Stimulated activated CD8-positive, alpha-beta memory T cell treated with anti-CD3 and anti-CD28 coated beads, Interleukin-2, amount 100 ng/mL, for 1 hour (primary cell): ENCODE results near the gene COL2A1.

Experiments
- DNase-seq, 2 donors: peaks; one replicate each; pipeline ENCODE4 v3.0.0-alpha.2; 2020; ENCODE audit warnings: low read depth in 2 of 2

The COL2A1 gene

DNA sequence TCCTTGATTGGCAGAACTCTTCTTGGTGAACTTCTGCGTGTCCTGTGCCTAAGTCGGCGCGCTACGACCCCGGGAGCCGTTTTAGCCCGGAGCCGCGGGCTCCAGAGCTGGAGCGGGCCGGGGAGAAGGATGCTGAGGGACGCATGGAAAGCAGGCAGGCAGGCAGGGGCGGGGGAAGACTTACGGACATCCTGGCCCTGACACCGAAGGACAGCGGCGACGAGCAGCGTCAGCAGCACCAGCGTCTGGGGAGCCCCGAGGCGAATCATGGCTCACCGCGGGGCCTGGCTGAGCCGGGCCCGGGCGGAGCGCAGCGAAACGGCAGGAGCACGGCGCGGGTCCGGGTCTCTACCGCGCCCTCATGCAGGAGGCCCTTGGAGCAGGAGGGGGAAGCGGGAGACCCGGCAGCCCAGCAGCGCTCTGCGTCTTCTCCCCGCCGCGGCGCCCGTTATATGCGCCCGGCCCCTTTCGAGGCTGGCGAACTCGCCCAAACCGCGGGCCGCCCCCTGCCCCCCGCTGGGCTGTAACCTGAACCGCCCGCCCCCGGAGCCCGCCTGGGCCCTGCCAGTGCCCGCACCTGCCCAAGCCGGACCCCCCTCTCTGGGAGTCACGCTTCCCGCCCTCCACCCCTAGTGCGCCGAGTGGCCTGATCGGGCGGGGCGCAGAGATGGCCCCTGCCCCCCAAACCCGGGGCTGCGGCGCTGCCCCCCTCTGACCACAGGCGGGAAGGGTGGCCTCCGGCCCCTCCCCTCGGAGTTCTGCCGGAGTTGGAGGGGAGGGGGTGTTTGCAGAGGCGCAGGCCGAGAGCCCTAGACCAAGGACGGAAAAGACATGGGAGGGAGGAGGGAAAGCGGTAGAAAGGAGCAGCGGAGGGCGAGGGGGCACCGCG, at the start of gene COL2A1:
Gene COL2A1 (minus strand): TSS at position 424 of the 889 bp plus-strand sequence. CDS start 155 bp downstream, at position 269.
- DNase-seq: no peak

DNA sequence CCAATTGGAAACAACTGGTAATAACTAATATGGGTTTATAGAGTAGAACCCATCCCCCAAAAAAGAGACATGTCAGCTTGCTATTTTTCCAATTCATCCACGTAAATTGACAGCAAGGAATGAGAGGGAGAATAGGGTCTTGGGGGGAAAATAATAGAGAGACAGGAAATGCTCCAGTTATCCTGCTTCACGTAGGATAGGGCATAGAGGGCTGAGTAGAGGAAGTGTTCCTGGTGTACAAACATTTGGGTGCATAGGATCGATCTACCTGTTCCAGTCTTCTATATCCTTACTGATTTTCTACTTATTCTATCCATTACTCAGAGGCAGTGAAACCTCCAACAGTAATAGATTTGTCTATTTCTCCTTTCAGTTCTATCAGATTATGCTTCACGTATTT, 49.6 kb upstream of the COL2A1 start:
- no peak for DNase-seq

DNA sequence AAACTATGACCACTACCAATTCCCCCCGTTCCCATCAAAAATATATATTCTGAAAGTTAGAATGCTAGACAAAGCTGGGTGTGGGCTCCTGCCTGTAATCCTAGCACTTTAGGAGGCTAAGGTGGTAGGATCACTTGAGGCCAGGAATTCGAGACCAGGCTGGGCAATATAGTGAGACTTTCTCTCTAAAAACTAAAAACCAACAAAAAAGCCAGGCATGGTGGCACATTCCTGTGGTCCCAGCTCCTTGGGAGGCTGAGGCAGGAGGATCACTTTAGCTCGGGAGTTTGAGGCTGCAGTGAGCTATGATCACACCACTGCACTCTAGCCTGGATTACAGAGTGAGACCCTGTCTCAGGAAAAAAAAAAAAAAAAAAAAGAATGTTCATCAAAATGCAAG, 48.8 kb upstream of the COL2A1 start:
- no peak for DNase-seq

DNA sequence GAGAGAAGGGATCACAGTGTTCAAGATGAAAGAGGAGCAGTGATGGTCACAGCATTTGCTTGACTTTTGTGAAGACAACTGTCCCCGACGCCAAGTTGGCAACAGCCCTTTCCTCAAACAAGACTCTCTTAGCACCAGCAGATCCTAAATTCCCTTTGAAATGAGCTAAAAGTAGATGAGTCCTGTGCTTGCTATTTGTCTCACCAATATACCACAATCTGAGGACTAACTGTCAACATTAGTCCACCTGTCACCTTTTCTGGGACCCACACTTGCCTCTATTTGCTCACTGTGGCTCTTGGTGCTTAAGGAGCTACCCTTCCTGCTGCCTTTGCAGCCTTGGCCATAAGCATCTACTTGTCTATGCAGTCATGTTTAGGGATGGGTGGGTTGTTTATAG, 47.4 kb upstream of the COL2A1 start:
- DNase-seq: no peak

DNA sequence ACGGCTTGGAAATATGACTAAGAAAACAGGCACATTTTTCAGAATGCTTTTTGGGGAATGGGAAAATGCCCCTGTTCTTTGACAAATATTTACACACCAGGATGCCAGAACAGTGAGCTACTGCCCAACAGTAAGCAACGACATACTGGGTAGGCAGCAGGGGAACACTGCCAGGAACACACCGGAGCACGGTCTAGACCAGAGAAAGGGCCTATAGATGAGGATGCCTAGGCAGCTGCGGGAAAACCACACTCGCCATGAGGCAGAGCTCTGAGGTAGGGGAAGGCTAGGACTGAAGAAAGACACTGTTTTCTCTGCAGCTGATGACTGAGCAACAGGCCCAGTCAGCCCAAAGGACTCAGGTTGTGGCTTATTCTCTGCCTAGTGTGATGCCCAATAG, 45.9 kb upstream of the COL2A1 start:
- DNase-seq: no peak

DNA sequence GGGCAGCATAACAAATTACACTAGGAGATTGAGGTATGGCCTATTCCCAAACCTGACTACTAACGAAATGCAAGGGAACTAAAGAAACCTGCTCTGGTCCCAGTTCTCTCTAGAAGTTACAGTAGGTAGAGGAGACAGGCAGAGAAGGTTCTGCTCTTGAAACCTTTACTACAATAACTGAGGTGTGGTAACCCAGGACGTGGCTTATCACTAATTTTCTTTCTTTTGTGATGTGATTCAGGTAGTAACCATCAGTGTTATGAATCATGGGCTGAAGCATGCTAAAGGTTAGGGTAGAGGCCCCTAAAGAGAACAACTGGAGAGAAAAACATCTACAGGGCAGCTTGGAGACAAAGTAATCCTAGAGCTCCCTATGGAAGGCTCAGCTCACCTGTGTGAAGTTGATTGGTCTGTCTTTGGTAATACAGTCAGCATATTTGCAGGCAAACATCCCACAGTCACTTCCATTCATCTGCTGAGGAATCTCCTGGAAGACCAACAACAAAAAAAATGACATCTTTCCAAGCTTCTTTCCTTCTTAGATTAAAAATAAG, 41.8 kb upstream of the COL2A1 start:
- DNase-seq: no peak

DNA sequence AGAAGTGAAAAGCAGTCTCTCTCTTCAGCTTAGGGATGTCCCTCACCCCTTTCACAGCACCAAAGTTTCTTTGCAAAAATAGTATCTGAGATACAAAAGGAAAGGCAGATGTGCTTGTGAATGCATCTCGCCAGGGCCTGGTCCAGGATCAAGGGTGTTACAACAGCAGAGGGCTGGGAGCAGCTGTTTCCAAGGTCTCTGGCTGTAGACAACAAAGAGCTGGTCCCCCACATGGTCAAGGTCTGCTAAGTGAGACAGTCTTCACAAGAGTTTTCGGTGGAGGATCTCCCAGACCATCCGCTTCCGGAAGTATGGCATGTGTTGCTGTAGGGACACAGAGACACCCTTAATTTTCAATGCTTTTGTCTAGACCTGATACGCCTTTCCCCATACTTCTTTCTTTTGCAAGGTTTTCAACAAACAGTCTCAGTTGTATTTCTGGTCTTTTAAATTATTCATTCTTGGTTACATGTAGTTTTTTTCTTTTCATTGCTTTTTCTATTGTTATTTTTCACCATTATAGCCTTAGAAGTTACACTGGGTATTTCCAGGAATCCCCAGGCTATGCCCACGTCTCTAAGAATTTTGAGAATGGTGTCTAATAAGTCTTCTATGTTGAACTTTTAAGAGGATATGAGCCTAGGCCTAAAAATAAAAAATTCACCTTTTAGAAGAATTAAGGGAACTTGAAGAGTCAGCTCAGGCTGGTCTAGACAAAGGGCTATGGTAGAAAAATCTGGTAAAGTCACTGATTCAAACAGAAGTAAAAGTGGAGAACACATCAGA, 41.0 kb upstream of the COL2A1 start:
- DNase-seq: no peak

DNA sequence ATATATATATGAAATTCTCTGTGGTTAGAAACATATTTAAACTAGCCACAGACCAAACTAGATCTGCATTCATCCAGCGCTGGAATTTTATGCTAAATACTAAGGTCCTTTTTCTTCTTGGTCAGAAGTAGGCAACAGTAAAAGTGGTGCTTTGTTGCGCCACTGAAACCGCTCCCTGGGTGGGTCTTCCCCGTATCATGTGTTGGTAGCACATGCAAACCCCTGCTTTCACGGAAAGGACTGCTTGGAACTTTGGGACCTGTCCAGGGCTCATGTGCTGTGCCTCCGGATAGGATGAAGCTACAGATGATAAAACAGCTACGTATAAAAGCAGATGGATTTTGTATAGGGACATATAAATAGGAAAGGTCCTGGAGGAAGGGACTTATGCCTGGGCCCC, 40.1 kb upstream of the COL2A1 start:
- DNase-seq: no peak

DNA sequence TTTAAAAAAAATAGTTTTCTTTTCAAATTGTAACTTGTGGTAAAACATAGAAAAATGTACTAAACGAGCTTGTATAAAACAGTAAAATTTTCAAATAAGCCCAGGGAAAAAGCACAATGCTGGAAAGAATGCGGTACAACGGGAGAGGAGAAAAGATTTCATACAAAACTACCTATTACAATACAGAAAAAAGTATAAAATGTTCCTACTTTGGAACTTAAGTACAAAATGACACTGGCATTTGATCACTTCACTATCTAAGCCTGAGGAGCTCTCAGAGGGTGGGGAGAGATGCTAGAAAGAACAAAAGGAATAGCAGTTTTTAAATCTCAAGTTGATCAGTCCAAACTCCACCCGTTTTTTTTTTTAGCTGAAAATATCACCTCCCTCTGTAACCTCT, 39.5 kb upstream of the COL2A1 start:
- no peak for DNase-seq

DNA sequence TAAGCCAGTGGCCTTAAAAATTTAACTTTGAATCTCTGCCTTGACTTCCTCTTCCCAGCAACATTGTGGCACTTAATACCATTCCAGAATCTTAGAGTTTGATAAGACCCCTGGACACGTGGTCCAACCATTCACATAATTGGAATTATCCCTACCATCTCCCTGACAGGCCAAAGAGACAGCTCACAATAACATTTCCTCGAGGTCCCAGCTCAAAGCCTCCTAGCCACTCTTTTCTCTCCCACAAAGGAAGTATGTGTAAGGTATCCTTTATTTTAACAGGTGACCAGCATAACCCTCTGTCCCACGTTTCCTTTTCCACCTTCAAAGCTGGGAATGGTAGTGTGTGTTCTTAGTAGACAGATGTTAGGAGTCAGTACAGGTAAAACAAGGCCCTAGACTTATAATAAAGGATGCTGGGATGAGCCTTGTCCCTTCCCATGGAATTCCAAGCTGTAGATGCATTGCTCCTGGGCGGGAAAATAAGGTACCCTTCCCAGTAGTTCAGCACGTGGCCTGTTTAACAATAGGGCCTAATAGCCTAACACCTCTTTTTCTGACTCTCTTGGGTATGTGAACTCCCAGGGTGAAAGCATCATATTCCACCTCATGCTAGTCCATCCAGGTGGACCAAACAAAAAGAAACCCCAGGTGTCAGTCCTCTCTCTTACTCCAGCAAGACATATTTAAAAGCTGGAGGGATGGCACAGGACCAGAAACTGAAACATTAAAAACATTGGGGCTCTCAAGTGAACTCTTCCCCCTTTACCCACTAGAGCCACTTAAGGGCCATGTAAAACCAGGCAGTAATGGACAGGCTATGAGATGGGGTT, 37.5 kb upstream of the COL2A1 start:
- DNase-seq: no peak

DNA sequence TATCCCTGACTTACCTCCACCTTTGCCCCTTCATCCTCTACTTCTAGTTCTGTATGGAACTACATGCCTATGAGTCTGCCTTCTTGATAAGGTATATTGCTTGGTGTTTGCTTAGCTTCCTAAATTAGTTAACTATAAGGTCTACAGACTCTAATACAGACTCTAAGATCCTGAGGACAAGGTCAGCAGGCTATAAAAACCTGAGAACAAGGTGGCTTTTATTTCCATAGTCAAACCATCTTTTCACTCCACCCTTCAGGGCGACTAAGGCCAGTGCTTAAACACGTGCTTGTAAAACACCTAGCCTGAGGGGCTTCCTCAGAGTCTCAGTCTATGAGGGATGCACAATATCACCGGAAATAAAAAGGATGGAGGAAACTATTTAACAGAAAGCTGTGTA, 36.1 kb upstream of the COL2A1 start:
- no peak for DNase-seq

DNA sequence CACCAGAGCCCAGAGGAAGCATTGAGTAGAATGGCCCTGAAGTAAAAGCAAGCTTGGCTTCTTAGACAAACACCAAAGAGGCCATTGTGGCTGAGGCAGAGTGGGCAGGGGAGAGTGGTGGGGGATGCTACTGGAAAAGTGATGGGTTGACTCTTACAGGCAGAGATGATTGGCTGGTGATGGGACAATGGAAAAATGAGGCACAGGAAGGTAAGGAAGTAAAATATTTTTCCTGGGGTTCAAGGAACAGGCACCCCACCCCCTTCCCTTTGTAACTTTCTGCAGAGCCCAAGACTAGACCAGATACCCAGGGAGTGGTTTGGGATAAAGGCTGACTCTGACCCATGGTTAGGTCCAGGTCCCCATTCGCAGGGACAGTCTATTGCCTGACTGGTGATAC, 34.9 kb upstream of the COL2A1 start:
- DNase-seq: no peak

DNA sequence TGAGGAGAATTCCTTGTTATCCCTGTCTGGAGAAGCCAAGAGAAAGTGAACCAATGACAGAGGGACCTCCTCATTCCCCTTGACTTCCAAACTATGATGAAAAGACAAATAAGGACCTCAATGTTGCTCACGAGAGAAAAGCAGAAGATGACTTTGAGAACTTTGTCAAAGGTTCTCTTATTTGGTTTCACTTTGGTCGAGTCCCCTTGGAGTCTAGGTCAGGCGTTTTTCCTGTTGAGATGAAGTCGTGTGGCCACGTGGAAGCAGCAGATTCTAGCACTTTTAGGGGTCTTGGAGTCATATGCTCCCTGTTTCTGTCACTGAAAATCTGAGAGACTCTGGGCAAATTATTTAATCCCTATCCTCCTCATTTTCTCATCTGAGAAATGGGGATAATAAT, 33.8 kb upstream of the COL2A1 start:
- no peak for DNase-seq

DNA sequence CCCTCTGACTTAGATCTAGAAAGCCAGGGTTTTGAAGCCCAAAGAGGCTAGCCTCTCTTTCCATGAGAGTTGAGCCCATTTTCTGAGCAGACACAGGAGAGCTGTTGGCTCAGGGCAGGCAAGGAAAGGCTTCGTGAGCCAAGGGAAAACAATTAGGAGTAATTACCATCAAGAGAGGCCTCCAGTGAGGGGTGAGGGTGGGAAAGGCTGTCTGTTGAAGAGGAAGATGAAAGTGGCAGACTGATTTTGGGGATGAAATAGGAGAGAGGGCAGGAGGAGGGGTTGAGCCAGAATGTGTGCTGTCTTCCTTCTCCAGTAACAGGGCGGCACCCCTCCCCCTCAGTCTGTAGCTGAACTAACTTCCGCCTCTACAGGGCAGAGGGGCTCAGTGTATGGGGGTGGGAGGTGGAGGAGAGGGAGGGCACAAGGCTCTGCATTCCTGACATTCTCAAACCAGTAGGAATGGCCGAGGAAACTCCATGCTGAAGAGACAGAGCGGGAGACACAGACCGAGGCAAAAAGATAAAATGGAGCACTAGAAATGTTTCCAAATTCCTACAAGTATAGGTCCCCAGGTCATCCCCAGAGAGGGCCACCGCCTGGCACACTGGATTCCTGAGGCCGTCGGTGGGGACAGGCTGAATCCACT, 33.1 kb upstream of the COL2A1 start:
- no peak for DNase-seq

DNA sequence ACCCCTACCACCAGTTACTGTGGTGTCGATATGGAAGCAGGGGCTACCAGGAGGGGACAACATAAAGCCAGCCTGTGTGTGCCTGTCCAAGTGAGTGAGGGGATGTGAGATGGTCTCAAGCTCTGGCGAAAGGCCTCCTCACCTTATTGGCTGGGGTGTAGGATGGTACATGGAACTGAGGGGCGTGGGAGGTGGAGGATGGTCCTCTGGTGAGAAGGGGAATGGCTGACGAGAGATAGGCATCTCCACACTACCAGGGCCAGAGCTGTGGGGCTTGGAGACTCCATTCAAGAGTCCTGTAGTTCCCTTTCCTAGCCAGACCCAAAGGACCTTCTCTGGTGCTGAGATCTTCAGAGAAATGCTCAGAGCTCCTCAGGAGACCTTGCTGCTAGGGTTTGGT, 32.5 kb upstream of the COL2A1 start:
- no peak for DNase-seq

DNA sequence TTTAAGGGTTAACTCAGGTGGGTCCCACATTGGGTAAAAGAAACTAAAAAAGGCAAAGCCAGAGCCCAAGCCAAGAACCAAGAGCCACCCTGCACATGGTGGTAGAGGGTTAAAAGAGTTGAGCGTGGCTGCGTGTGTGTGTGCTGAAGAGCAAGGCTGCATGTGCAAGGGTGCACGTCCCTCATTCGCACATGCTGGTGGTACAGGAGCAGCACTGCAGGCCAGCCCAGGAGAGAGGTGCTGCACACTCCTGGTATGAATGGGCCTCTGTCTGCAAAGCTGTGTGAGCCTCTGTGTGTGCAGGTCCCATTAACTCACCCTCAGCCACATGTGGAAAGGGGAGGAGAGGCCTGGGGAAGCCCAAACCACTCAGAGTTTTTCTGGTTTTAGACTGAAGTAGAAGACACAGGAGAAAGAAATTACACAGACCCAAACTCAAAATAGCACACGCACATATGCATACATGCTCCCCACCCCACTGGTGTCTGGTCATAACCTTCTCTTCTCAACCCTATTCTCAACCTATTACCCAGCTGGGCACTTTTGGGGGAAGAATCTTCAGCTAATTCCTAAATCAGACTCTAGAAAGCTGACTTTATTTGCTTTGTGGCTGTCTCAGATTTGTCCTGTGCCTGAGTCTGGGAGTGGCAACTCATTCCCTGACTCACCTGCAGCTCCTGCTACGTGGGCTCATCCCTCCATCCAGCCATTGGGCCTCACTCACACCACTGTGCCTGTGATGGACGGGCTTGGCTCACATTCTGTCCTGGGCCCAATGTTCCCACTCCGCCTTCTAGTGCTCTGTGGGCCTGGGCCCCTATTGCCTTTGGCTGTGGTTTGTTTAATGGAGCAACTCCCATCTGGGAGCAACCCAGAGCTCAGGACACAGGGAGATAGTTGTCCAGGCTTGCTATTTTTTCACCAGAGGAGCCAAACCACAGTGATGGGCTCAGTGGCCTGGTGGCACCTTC, 30.8 kb upstream of the COL2A1 start:
- no peak for DNase-seq

DNA sequence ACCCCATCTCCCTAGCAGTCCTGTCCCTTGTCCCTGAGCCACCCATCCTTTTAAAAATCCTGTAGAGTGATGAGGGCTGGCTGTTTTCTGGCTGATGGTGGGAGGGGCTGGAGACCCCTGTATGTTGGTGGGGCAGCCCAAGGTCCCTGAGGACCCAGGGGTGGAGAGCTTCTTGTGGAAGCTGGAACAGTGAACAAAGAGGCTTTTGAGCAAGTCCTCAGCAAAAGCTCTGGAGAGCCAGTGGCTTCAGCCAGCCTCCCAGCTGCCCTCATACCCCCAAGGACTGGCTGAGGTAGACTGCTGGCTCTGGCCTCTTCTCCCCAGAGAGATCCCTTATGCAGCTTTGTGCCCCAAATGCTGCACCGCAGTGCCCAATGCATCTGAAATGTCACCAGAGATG, 29.2 kb upstream of the COL2A1 start:
- DNase-seq: no peak

DNA sequence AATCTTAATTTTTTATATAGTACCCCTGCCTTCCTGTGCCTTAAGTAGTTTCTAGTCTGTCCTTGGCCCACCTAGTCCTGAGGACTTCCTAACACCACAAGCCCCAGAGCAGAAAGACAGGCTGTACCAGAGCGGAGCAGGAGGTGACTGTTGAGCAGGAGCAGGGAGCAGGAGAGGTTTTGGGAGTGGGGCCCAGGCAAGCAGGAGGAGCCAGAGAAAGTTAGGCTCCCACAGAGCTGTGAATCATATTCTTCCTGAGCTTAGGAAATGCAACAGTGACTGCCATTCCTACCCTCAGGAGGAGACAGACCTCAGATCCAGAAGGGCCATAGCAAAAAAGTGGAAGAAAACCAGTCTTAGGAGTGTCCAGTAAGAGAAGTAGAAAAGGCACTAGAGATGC, 28.3 kb upstream of the COL2A1 start:
- DNase-seq: no peak

DNA sequence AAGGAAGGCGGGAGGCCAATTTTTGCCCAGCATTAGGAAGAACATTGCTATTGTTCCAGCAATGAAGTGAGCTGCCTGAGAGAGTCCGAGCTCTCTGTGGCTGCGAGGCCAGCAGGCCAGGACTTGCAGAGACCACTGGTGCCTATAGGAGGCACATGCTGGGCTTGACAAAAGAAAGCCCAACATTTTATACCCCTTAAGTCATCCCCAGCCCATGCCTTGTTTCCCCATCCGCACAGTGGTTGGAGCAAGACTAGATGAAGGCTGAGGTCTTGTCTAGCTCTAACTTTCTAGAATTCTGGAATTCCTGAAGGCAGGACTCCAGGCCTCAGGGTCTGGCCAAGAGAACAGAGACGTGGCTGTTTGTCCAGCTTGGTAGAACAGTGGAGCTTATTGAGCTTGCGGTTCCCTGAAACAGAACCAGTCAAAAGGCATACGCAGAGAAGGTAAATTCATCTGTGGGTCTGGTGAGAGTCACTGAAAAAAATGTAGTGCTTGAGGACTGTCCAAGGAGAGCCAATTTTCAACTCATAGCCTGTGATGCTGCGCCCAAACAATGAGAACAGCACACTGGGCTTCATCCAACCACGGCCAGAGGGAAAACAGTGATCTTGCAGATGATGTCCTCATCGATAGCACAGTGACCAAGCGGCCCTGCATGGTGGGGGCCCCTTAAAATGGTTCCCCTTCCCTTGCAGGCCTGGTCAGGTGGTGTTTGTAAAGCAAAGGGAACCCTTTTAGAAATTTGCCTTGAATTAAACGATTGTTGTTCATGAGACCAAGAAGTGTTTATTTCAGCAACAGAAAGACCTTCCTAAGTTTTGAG, 27.1 kb upstream of the COL2A1 start:
- DNase-seq: no peak
